ENCODE measurements around the gene THAP11.

Gene THAP11

GRCh38 chr16:67807148-67807682 is 34.9 kb upstream of the THAP11 start:
- 42 to 68% methylated on average over 13 to 20 of the region's 24 CpGs for WGBS, 2 experiments (ENCODE audit: insufficient coverage in 2 of 2)
- H3K27ac ChIP-seq (ENCODE audit: low read depth, low read length, severe bottlenecking): peak overlapping the region; percentile 73
- H3K4me3 ChIP-seq (ENCODE audit: extremely low read depth, insufficient read depth, low read length, poor library complexity, severe bottlenecking): peak overlapping the region; percentile 96
- no peaks in the 10 kb centered on the region for H3K9me3 ChIP-seq (ENCODE audit: control insufficient read depth, low read length)
- no peaks in the 10 kb centered on the region for H3K4me1 ChIP-seq (ENCODE audit: control insufficient read depth, insufficient read depth, low read length, poor library complexity, severe bottlenecking)
- peaks cover 24% of the 10 kb centered on the region for H3K36me3 ChIP-seq (ENCODE audit: control insufficient read depth, insufficient read depth, low read length)

- no peaks in the 10 kb centered on the region for H3K9me3 ChIP-seq (ENCODE audit: control insufficient read depth, low read length)
- WGBS, 2 experiments (ENCODE audit: insufficient coverage in 2 of 2): 92% methylated on average over 1 of the region's 1 CpG; no CpG with 5 or more reads in 1 of the 2 experiments
- no peak overlapping the region for H3K4me3 ChIP-seq (ENCODE audit: extremely low read depth, insufficient read depth, low read length, poor library complexity, severe bottlenecking)
- H3K36me3 ChIP-seq (ENCODE audit: control insufficient read depth, insufficient read depth, low read length): no peaks in the 10 kb centered on the region
- H3K4me1 ChIP-seq (ENCODE audit: control insufficient read depth, insufficient read depth, low read length, poor library complexity, severe bottlenecking): no peaks in the 10 kb centered on the region
- H3K27ac ChIP-seq (ENCODE audit: low read depth, low read length, severe bottlenecking): no peak overlapping the region
Measured at GRCh38 chr16:67811899-67812298, 30.2 kb upstream of the THAP11 start.

GRCh38 chr16:67814567-67814966 is 27.6 kb upstream of the THAP11 start:
- H3K9me3 ChIP-seq (ENCODE audit: control insufficient read depth, low read length): no peaks in the 10 kb centered on the region
- 78 to 88% methylated on average over 5 to 6 of the region's 8 CpGs for WGBS, 2 experiments (ENCODE audit: insufficient coverage in 2 of 2)
- no peaks in the 10 kb centered on the region for H3K4me1 ChIP-seq (ENCODE audit: control insufficient read depth, insufficient read depth, low read length, poor library complexity, severe bottlenecking)
- no peaks in the 10 kb centered on the region for H3K36me3 ChIP-seq (ENCODE audit: control insufficient read depth, insufficient read depth, low read length)
- H3K27ac ChIP-seq (ENCODE audit: low read depth, low read length, severe bottlenecking): no peak overlapping the region
- H3K4me3 ChIP-seq (ENCODE audit: extremely low read depth, insufficient read depth, low read length, poor library complexity, severe bottlenecking): no peak overlapping the region

DNA sequence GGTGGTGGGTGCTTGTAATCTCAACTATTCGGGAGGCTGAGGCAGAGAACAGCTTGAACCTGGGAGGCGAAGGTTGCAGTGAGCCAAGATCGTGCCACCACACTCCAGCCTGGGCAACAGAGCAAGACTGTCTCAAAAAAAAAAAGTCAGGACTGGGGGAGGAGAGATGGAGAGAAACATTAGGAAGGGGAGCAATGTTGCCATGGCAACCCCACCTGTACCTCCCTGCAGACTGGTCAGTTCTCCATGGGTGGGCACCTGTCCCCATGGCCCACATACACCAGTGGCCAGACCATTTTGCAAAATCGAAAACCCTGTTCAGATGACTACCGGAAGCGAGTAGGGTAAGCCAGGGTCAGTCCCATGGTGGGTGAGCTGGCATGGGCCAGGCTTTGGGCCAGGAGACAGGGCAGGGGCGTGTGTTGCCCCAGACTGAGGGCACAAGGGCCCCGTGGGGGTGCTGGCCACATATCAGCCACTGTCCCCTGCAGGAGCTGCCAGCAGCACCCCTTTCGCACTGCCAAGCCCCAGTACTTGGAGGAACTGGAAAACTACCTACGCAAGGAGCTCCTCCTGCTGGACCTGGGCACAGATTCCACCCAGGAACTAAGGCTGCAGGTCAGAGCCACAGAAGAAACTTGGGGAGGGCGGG is 21.4 kb upstream of the THAP11 start:
- no peaks in the 10 kb centered on the region for H3K9me3 ChIP-seq (ENCODE audit: control insufficient read depth, low read length)
- H3K4me1 ChIP-seq (ENCODE audit: control insufficient read depth, insufficient read depth, low read length, poor library complexity, severe bottlenecking): no peaks in the 10 kb centered on the region
- no peak overlapping the region for H3K4me3 ChIP-seq (ENCODE audit: extremely low read depth, insufficient read depth, low read length, poor library complexity, severe bottlenecking)
- WGBS, 2 experiments (ENCODE audit: insufficient coverage in 2 of 2): 84 to 94% methylated on average over 9 to 10 of the region's 11 CpGs
- H3K27ac ChIP-seq (ENCODE audit: low read depth, low read length, severe bottlenecking): no peak overlapping the region
- no peaks in the 10 kb centered on the region for H3K36me3 ChIP-seq (ENCODE audit: control insufficient read depth, insufficient read depth, low read length)

- no peaks in the 10 kb centered on the region for H3K4me1 ChIP-seq (ENCODE audit: control insufficient read depth, insufficient read depth, low read length, poor library complexity, severe bottlenecking)
- no peaks in the 10 kb centered on the region for H3K9me3 ChIP-seq (ENCODE audit: control insufficient read depth, low read length)
- H3K27ac ChIP-seq (ENCODE audit: low read depth, low read length, severe bottlenecking): no peak overlapping the region
- H3K36me3 ChIP-seq (ENCODE audit: control insufficient read depth, insufficient read depth, low read length): peaks cover 12% of the 10 kb centered on the region
- WGBS, 2 experiments (ENCODE audit: insufficient coverage in 2 of 2): 93 to 100% methylated on average over 2 of the region's 2 CpGs
- no peak overlapping the region for H3K4me3 ChIP-seq (ENCODE audit: extremely low read depth, insufficient read depth, low read length, poor library complexity, severe bottlenecking)
Measured at GRCh38 chr16:67822511-67822910, 19.6 kb upstream of the THAP11 start.

- Histone ChIP-seq H3K4me1 (ENCODE audit: control insufficient read depth, insufficient read depth, low read length, poor library complexity, severe bottlenecking) (no peaks in the 10 kb centered on the region), H3K4me3 (ENCODE audit: extremely low read depth, insufficient read depth, low read length, poor library complexity, severe bottlenecking) (no peak overlapping the region), H3K9me3 (ENCODE audit: control insufficient read depth, low read length) (no peaks in the 10 kb centered on the region), H3K27ac (ENCODE audit: low read depth, low read length, severe bottlenecking) (no peak overlapping the region), H3K36me3 (ENCODE audit: control insufficient read depth, insufficient read depth, low read length) (peaks cover 28% of the 10 kb centered on the region)
- WGBS, 2 experiments (ENCODE audit: insufficient coverage in 2 of 2): 82 to 84% methylated on average over 5 to 8 of the region's 8 CpGs
Measured at GRCh38 chr16:67825119-67825518, 17.0 kb upstream of the THAP11 start.

- no peak overlapping the region for H3K27ac ChIP-seq (ENCODE audit: low read depth, low read length, severe bottlenecking)
- H3K9me3 ChIP-seq (ENCODE audit: control insufficient read depth, low read length): no peaks in the 10 kb centered on the region
- H3K4me3 ChIP-seq (ENCODE audit: extremely low read depth, insufficient read depth, low read length, poor library complexity, severe bottlenecking): no peak overlapping the region
- 95 to 96% methylated on average over 9 to 14 of the region's 14 CpGs for WGBS, 2 experiments (ENCODE audit: insufficient coverage in 2 of 2)
- H3K36me3 ChIP-seq (ENCODE audit: control insufficient read depth, insufficient read depth, low read length): peaks cover 34% of the 10 kb centered on the region
- H3K4me1 ChIP-seq (ENCODE audit: control insufficient read depth, insufficient read depth, low read length, poor library complexity, severe bottlenecking): no peaks in the 10 kb centered on the region
Measured at GRCh38 chr16:67825906-67826305, 16.2 kb upstream of the THAP11 start.

DNA sequence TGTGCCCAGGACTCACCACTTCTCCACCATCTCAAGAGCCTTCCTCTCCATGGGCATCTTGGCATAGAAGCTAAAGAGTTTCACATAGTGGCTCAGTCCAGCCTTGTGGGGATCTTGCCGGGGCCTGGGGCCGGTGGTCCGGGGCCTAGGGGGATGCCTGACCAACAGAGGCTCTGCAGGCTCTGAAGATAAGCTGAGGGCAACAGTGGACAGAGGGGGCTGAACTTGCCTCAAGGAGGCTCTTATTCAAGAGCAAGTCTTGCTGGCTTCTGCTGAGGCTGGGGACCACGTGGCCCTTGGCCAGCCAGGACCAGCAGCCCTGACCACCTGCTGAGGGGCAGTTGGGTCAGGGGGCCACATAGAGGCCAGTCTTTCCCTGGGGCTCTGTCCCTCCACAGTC is 13.5 kb upstream of the THAP11 start:
- H3K9me3 ChIP-seq (ENCODE audit: control insufficient read depth, low read length): no peaks in the 10 kb centered on the region
- peaks cover 47% of the 10 kb centered on the region for H3K36me3 ChIP-seq (ENCODE audit: control insufficient read depth, insufficient read depth, low read length)

GRCh38 chr16:67833030-67833414 is 9.1 kb upstream of the THAP11 start:
- no peaks in the 10 kb centered on the region for H3K9me3 ChIP-seq (ENCODE audit: control insufficient read depth, low read length)
- H3K36me3 ChIP-seq (ENCODE audit: control insufficient read depth, insufficient read depth, low read length): peaks cover 31% of the 10 kb centered on the region
- peak overlapping the region; percentile 41 for H3K27ac ChIP-seq (ENCODE audit: low read depth, low read length, severe bottlenecking)
- H3K4me1 ChIP-seq (ENCODE audit: control insufficient read depth, insufficient read depth, low read length, poor library complexity, severe bottlenecking): peaks cover 12% of the 10 kb centered on the region
- 14 to 22% methylated on average over 3 of the region's 3 CpGs for whole genome bisulfite sequencing, 2 experiments (ENCODE audit: insufficient coverage in 2 of 2)
- peak overlapping the region; percentile 76 for H3K4me3 ChIP-seq (ENCODE audit: extremely low read depth, insufficient read depth, low read length, poor library complexity, severe bottlenecking)

More for the DNA sequence above, 13.5 kb upstream of the THAP11 start:
- WGBS, 2 experiments (ENCODE audit: insufficient coverage in 2 of 2): 98 to 100% methylated on average over 3 to 4 of the region's 4 CpGs
- no peak overlapping the region for H3K4me3 ChIP-seq (ENCODE audit: extremely low read depth, insufficient read depth, low read length, poor library complexity, severe bottlenecking)
- no peak overlapping the region for H3K27ac ChIP-seq (ENCODE audit: low read depth, low read length, severe bottlenecking)
- H3K4me1 ChIP-seq (ENCODE audit: control insufficient read depth, insufficient read depth, low read length, poor library complexity, severe bottlenecking): peaks cover 12% of the 10 kb centered on the region

- peaks cover 12% of the 10 kb centered on the region for H3K4me1 ChIP-seq (ENCODE audit: control insufficient read depth, insufficient read depth, low read length, poor library complexity, severe bottlenecking)
- peak overlapping the region; percentile 76 for H3K4me3 ChIP-seq (ENCODE audit: extremely low read depth, insufficient read depth, low read length, poor library complexity, severe bottlenecking)
- H3K9me3 ChIP-seq (ENCODE audit: control insufficient read depth, low read length): no peaks in the 10 kb centered on the region
- WGBS, 2 experiments (ENCODE audit: insufficient coverage in 2 of 2): 2% methylated on average over 42 to 48 of the region's 49 CpGs
- H3K27ac ChIP-seq (ENCODE audit: low read depth, low read length, severe bottlenecking): peak overlapping the region; percentile 41
- peaks cover 26% of the 10 kb centered on the region for H3K36me3 ChIP-seq (ENCODE audit: control insufficient read depth, insufficient read depth, low read length)
Measured at GRCh38 chr16:67833415-67834241, 8.5 kb upstream of the THAP11 start.

DNA sequence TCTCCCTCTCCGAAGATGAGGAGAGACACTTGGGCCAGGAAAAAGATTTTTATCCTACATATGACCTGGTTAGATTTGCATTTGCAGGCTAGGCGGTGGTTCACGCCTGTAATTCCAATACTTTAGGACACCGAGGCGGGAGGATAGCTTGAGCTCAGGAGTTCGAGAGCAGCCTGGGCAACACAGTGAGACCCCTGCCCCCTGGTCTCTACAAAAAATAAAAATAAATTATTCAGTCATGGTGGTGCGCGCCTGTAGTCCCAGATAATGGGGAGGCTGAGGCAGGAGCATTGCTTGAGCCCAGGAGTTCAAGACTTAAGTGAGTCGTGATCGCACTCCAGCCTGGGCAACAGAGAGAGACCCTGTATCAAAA is 7.9 kb upstream of the THAP11 start:
- Histone ChIP-seq H3K27ac (ENCODE audit: low read depth, low read length, severe bottlenecking) (no peak overlapping the region), H3K4me1 (ENCODE audit: control insufficient read depth, insufficient read depth, low read length, poor library complexity, severe bottlenecking) (peaks cover 12% of the 10 kb centered on the region), H3K4me3 (ENCODE audit: extremely low read depth, insufficient read depth, low read length, poor library complexity, severe bottlenecking) (peak overlapping the region; percentile 76), H3K9me3 (ENCODE audit: control insufficient read depth, low read length) (no peaks in the 10 kb centered on the region), H3K36me3 (ENCODE audit: control insufficient read depth, insufficient read depth, low read length) (peaks cover 25% of the 10 kb centered on the region)
- WGBS, 2 experiments (ENCODE audit: insufficient coverage in 2 of 2): 90 to 95% methylated on average over 7 to 8 of the region's 10 CpGs
